22Rv1 (cell line): ENCODE measurements around the gene CCDC190.

ENCODE experiments used
- CTCF ChIP-seq: fragments of 450-650 bp; IDR thresholded peaks from 2 replicates; pipeline ENCODE4 v1.5.1; 2017; ENCODE audit warnings: mild to moderate bottlenecking
- ZFX ChIP-seq: fragments of 450-650 bp; IDR thresholded peaks from 2 replicates; pipeline ENCODE4 v1.6.1; 2017; ENCODE audit warnings: antibody characterized with exemption, borderline replicate concordance

- no peak for TF ChIP-seq CTCF
- no peak for TF ChIP-seq ZFX
Observed at GRCh38 chr1:162844153-162844552, 16.8 kb downstream of the CCDC190 start.
